Measurements from ENCODE around the gene TAP1. TPM values are rescaled to one million over a fixed set of nuclear protein-coding genes. Genes with fewer than 3 reads are reported as not detected.

Gene TAP1
- total and polyA plus RNA-seq, 2 of the 8 experiments (the other 6 are each of a cell fraction or from before 2014, with no cell fraction given), result 16.8 to 22.0 TPM

DNA sequence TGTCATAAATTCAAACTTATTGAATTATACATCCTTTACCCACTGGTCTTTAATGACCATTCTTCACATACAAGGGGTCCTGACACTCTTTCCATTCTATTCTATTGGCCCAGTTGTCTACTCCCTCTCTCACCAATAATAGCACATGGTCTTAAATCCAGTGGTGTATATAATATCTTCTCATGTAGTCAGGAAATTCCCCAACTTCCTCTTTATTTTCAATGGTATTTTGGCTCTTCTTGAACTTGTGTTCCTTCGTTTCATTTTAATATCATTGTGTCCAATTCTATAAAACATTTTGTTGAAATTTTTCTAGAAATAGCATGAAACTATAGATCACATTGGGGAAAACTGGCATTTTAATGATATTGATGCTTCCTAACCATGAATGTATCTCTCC is 37.3 kb upstream of the TAP1 start:
- Histone ChIP-seq H3K36me3 (ENCODE audit: control insufficient read depth in 2 of 4, insufficient read depth in 4 of 4, low read length in 3 of 4) (no peaks in the 10 kb centered on the region), H2BK5ac (ENCODE audit: low read depth, low read length) (no peak overlapping the region), H4K5ac (ENCODE audit: insufficient read length, low read depth, low read length) (no peak overlapping the region), H3K18ac (ENCODE audit: extremely low read depth, low read length) (no peak overlapping the region), H3K79me1 (ENCODE audit: low read depth, low read length) (no peaks in the 10 kb centered on the region), H2AFZ (ENCODE audit: low read length) (no peak overlapping the region), H2BK120ac (replicated peaks; ENCODE audit: low read depth, low read length) (no peak overlapping the region), H3K27ac (ENCODE audit: low read depth, low read length) (no peak overlapping the region), H3K9me3 (ENCODE audit: insufficient read depth in 2 of 2, low read depth in 1 of 2, low read length in 1 of 2) (no peaks in the 10 kb centered on the region), H3K4me2 (ENCODE audit: insufficient read depth in 1 of 2, low read depth in 2 of 2, low read length in 2 of 2) (no peak overlapping the region), H3K14ac (ENCODE audit: insufficient read length) (no peak overlapping the region), H2BK20ac (ENCODE audit: low read length) (no peak overlapping the region), H2BK12ac (ENCODE audit: low read depth, low read length) (no peak overlapping the region), H4K20me1 (replicated peaks in 1 of 2; ENCODE audit: control insufficient read depth in 1 of 2, insufficient read depth in 2 of 2, low read length in 2 of 2) (peaks cover 0 to 2% of the 10 kb centered on the region in 2 experiments), H3K23me2 (ENCODE audit: low read depth, low read length) (peaks cover 7% of the 10 kb centered on the region), H3K79me2 (ENCODE audit: control insufficient read depth in 1 of 2, insufficient read depth in 2 of 2, low read length in 2 of 2) (peaks cover 0 to 5% of the 10 kb centered on the region in 2 experiments; a peak in 1 of 4 replicates), H2BK15ac (ENCODE audit: low read length) (no peak overlapping the region), H3K4ac (replicated peaks; ENCODE audit: insufficient read length, low read depth, low read length) (no peak overlapping the region), H3K23ac (ENCODE audit: insufficient read length) (no peak overlapping the region), H4K91ac (replicated peaks; ENCODE audit: insufficient read length, low read length) (no peak overlapping the region), H3K9ac (replicated peaks in 1 of 4; ENCODE audit: extremely low read depth in 1 of 4, low read depth in 3 of 4, low read length in 3 of 4) (no peak overlapping the region), H2AK5ac (ENCODE audit: low read depth, low read length) (no peak overlapping the region), H4K8ac (ENCODE audit: extremely low read depth, insufficient read depth, low read length) (no peak overlapping the region), H3K56ac (replicated peaks; ENCODE audit: insufficient read length, low read depth, low read length) (no peak overlapping the region), H3K27me3 (replicated peaks in 1 of 4; ENCODE audit: control insufficient read depth in 3 of 4, extremely low read depth in 1 of 4, insufficient read depth in 3 of 4, low read length in 3 of 4) (no peaks in the 10 kb centered on the region; a peak in 1 of 7 replicates), H3K4me1 (replicated peaks in 1 of 4; ENCODE audit: control insufficient read depth in 3 of 4, insufficient read depth in 4 of 4, low read length in 3 of 4) (peaks cover 0 to 4% (median 1%) of the 10 kb centered on the region in 4 experiments; a peak in 2 of 7 replicates), H3K4me3 (ENCODE audit: extremely low read depth in 1 of 4, insufficient read depth in 2 of 4, low read depth in 3 of 4, low read length in 4 of 4) (no peak overlapping the region)
- ChIA-PET CTCF (ENCODE audit: partially characterized antibody) (interaction anchor here (0.9 to 1.0 kb wide), 2 partner anchors 57 to 283 kb away, joined by 3 read pairs; no protein-coding TSS in a partner anchor), POLR2A (ENCODE audit: partially characterized antibody) (no interaction called here)
- no peak for DNase-seq (ENCODE audit: low read depth in 1 of 2, low spot score in 2 of 2)
- TF ChIP-seq POU5F1 (IDR thresholded peaks at IDR 0.05; ENCODE audit: low read depth, low read length), result no peak
- no peak for TF ChIP-seq GABPA (IDR thresholded peaks at IDR 0.05; ENCODE audit: borderline replicate concordance, insufficient read depth, low read length)
- TF ChIP-seq NANOG (IDR thresholded peaks at IDR 0.05; ENCODE audit: insufficient read depth, low read depth, low read length, poor library complexity, severe bottlenecking), result no peak
- TF ChIP-seq CREB1 (IDR thresholded peaks at IDR 0.05), result no peak
- TF ChIP-seq RAD21 (IDR thresholded peaks at IDR 0.05 in 1 of 2, conservative IDR thresholded peaks at IDR 0.05 in 1 of 2; ENCODE audit: low read depth in 2 of 2, low read length in 2 of 2), result no peak
- TF ChIP-seq CHD2 (IDR thresholded peaks at IDR 0.05; ENCODE audit: low read length), result no peak
- no peak for TF ChIP-seq POLR2A (IDR thresholded peaks at IDR 0.05; ENCODE audit: control extremely low read depth in 1 of 2, low read depth in 2 of 2, low read length in 2 of 2)
- no peak for FAIRE-seq
- WGBS, 2 experiments (ENCODE audit: extremely low coverage in 1 of 2, insufficient coverage in 1 of 2, insufficient read length in 1 of 2, insufficient replicate concordance in 2 of 2, low coverage in 1 of 2, low lambda C conversion rate in 2 of 2, missing lambda C conversion rate in 1 of 2), result 85% methylated on average over 1 of the region's 1 CpG; no CpG with 5 or more reads in 1 of the 2 experiments

Data from H1 (cell line).